Testis (tissue), 2 donors: ENCODE results near the gene IL20RB.

Source experiments
- POLR2A ChIP-seq: fragments of 450-650 bp; IDR thresholded peaks from one replicate; pipeline ENCODE4 v1.6.1; 2017; ENCODE audit warnings: antibody characterized with exemption, mild to moderate bottlenecking, moderate library complexity
- TF ChIP-seq, protein P1 (sequence below), 3 experiments: fragments of 450-650 bp in 2 of 3; fragments of 200-600 bp in 1 of 3; sonication (generic) in 1 of 3; IDR thresholded peaks; one replicate each; pipeline ENCODE4 v1.5.1; 2016 to 2019; ENCODE audit warnings: antibody characterized with exemption in 3 of 3, mild to moderate bottlenecking in 2 of 3, moderate library complexity in 1 of 3

DNA sequence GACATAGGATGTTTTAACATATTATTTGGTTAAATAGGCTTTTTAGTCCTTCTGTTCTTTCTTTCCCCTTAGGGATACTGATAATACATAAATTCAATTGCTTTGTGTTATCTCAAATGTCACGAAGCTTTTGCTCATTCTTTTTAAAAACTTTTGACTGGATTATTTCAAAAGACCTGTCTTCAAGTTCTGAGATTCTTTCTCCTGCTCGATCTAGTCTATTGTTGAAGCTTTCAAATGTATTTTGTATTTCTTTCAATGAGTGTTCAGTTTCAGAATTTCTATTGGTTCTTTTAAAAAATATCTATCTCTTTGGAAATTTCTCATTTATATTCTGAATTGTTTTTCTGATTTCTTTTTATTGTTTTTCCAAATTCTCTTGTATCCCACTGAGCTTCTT, 16.9 kb downstream of the IL20RB start:
- TF ChIP-seq, protein P1, sequence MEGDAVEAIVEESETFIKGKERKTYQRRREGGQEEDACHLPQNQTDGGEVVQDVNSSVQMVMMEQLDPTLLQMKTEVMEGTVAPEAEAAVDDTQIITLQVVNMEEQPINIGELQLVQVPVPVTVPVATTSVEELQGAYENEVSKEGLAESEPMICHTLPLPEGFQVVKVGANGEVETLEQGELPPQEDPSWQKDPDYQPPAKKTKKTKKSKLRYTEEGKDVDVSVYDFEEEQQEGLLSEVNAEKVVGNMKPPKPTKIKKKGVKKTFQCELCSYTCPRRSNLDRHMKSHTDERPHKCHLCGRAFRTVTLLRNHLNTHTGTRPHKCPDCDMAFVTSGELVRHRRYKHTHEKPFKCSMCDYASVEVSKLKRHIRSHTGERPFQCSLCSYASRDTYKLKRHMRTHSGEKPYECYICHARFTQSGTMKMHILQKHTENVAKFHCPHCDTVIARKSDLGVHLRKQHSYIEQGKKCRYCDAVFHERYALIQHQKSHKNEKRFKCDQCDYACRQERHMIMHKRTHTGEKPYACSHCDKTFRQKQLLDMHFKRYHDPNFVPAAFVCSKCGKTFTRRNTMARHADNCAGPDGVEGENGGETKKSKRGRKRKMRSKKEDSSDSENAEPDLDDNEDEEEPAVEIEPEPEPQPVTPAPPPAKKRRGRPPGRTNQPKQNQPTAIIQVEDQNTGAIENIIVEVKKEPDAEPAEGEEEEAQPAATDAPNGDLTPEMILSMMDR (IDR thresholded peaks at IDR 0.05), result no peak
- no peak for TF ChIP-seq POLR2A
